Right ventricle myocardium inferior (tissue), 1 donor: ENCODE data around the gene GOLGA5. TPM values are rescaled to one million over a fixed set of nuclear protein-coding genes. Genes with fewer than 3 reads are reported as not detected.

Experiments used
- total RNA-seq: library from RNA; stranded (reverse); fragmentation: NEBNext Ultra II Directional; extraction: Animal tissue kit (Norgen Biotek cat#: 25700); gene quantifications from one replicate; pipeline ENCODE4 v1.2.1, GENCODE V29; 2021
- donor health status: DM: no; HTN: yes; CAD: no; lungs with severe emphysema.

Gene GOLGA5
- total RNA-seq, 1 donor from 2014 or later, result 18.9 TPM

Other genes starting within 250 kb of the GOLGA5 start
- gene LGMN, start 45.7 kb upstream of the GOLGA5 start, total RNA-seq, result 122 TPM
- gene CHGA, start 128.8 kb downstream of the GOLGA5 start, total RNA-seq, result not detected